HepG2 (cell line): ENCODE results near the gene DRC7. TPM values are rescaled to one million over a fixed set of nuclear protein-coding genes. Genes with fewer than 3 reads are reported as not detected.

Experiments
- ATAC-seq: fragments of 200-7000 bp; cut with Tn5 transposase; 3 replicates; pipeline ENCODE4 v1.9.1; 2020; ENCODE audit warnings: mild to moderate bottlenecking, moderate library complexity
- BruUV-seq: library from RNA; stranded (reverse); fragments of 400-500 nt; replicated peaks from 2 replicates; lab custom pipeline; 2021; lab: Mats Ljungman, UMichigan
- CTCF ChIA-PET: fragments of 300-600 bp; formaldehyde crosslinking; extraction: SDS; loops from one replicate; lab custom pipeline; 2021; ENCODE audit warnings: low total read pairs, inconsistent platforms, low intra/inter-chr PET ratio; lab: Yijun Ruan, JAX
- POLR2A ChIA-PET: fragments of 350-600 bp; sonication (Branson Sonifier 250); formaldehyde crosslinking; loops from one replicate; lab custom pipeline; 2020; ENCODE audit warnings: antibody characterized with exemption, inconsistent platforms; lab: Yijun Ruan, JAX
- DNase-seq: peaks from one replicate; pipeline ENCODE4 v3.0.0-alpha.2; 2015; ENCODE audit warnings: low spot score
- FAIRE-seq: peaks from 3 replicates; lab custom pipeline; 2011; peaks lifted over from hg19 to GRCh38; lab: Jason Lieb, UNC
- H2AFZ ChIP-seq: one replicate; pipeline ENCODE4 v1.6.1; 2011; ENCODE audit warnings: low read length, inconsistent platforms
- H3K27ac ChIP-seq: fragments of 300-600 bp; 3 replicates; pipeline ENCODE4 v1.8.0; 2011; ENCODE audit warnings: mixed run types, mild to moderate bottlenecking, mixed read lengths, low read length, inconsistent platforms; ENCODE audit not compliant: insufficient read depth; ENCODE audit errors: extremely low read length
- H3K27me3 ChIP-seq, 2 experiments: fragments of 200-600 bp in 1 of 2; 2 replicates in 1 of 2; 3 replicates in 1 of 2; pipeline versions ENCODE4 v1.6.0 to v1.8.0; 2011; ENCODE audit warnings: low read length in 2 of 2, mild to moderate bottlenecking in 2 of 2, moderate library complexity in 2 of 2, inconsistent platforms in 1 of 2; ENCODE audit not compliant: insufficient read depth in 2 of 2, control insufficient read depth in 1 of 2
- H3K36me3 ChIP-seq, 2 experiments: fragments of 200-600 bp in 1 of 2; replicated peaks in 1 of 2; 2 replicates in 1 of 2; 3 replicates in 1 of 2; pipeline versions ENCODE4 v1.5.1 to v1.8.0; 2011; ENCODE audit warnings: low read length in 2 of 2, inconsistent platforms in 1 of 2; ENCODE audit not compliant: insufficient read depth in 2 of 2, control insufficient read depth in 1 of 2
- H3K4me1 ChIP-seq: 2 replicates; pipeline ENCODE4 v1.5.1; 2012; ENCODE audit warnings: low read length, inconsistent platforms; ENCODE audit not compliant: insufficient read depth
- H3K4me2 ChIP-seq: 2 replicates; pipeline ENCODE4 v1.6.0; 2011; ENCODE audit warnings: low read depth, low read length, inconsistent platforms
- H3K4me3 ChIP-seq, 3 experiments: fragments of 200-600 bp in 1 of 3; sonication (generic), shearing (Covaris generic) in 1 of 3; replicated peaks in 1 of 3; 2 replicates each; pipeline ENCODE4 v1.5.1; 2011 to 2016; ENCODE audit warnings: low read length in 3 of 3, inconsistent platforms in 2 of 3, low read depth in 2 of 3, mild to moderate bottlenecking in 2 of 3, control low read depth in 1 of 3, mixed read lengths in 1 of 3; ENCODE audit not compliant: insufficient read depth in 1 of 3
- H3K79me2 ChIP-seq: one replicate; pipeline ENCODE4 v1.6.1; 2011; ENCODE audit warnings: low read length, inconsistent platforms; ENCODE audit not compliant: insufficient read depth
- H3K9ac ChIP-seq: 2 replicates; pipeline ENCODE4 v1.6.0; 2011; ENCODE audit warnings: mild to moderate bottlenecking, low read depth, low read length, inconsistent platforms; ENCODE audit not compliant: insufficient read depth
- H3K9me3 ChIP-seq: 2 replicates; pipeline ENCODE4 v1.5.1; 2012; ENCODE audit warnings: mild to moderate bottlenecking, low read length
- H4K20me1 ChIP-seq: 2 replicates; pipeline ENCODE4 v1.6.0; 2011; ENCODE audit warnings: inconsistent platforms, mild to moderate bottlenecking, low read length, moderate library complexity; ENCODE audit not compliant: insufficient read depth
- CBX5 ChIP-seq: sonication (generic); formaldehyde crosslinking; IDR thresholded peaks from 2 replicates; pipeline ENCODE4 v1.4.0; 2020; ENCODE audit warnings: missing genetic modification reagents, borderline replicate concordance
- HOXA3 ChIP-seq: sonication (generic); formaldehyde crosslinking; IDR thresholded peaks from 2 replicates; pipeline ENCODE4 v1.5.0; 2020; ENCODE audit warnings: missing genetic modification reagents
- NR1H2 ChIP-seq: sonication (generic); formaldehyde crosslinking; IDR thresholded peaks from 2 replicates; pipeline ENCODE4 v1.8.1; 2022; ENCODE audit warnings: low read depth, missing genetic modification reagents, borderline replicate concordance
- PAWR ChIP-seq: sonication (generic); formaldehyde crosslinking; IDR thresholded peaks from 2 replicates; pipeline ENCODE4 v1.4.0; 2020; ENCODE audit warnings: missing genetic modification reagents, mild to moderate bottlenecking, borderline replicate concordance
- SMYD3 ChIP-seq: sonication (generic); formaldehyde crosslinking; IDR thresholded peaks from 2 replicates; pipeline ENCODE4 v1.8.1; 2023; ENCODE audit warnings: mild to moderate bottlenecking, missing genetic modification reagents
- SP140L ChIP-seq: sonication (generic); formaldehyde crosslinking; IDR thresholded peaks from 2 replicates; pipeline ENCODE4 v1.4.0; 2020; ENCODE audit warnings: missing genetic modification reagents, borderline replicate concordance
- TGIF2 ChIP-seq: IDR thresholded peaks from 2 replicates; pipeline ENCODE4 v1.6.1; 2016; ENCODE audit warnings: control low read depth, missing compliant biosample characterization
- ZMAT3 ChIP-seq: sonication (generic); formaldehyde crosslinking; conservative IDR thresholded peaks from 2 replicates; pipeline ENCODE4 v1.7.0; 2021; ENCODE audit warnings: missing genetic modification reagents
- ZNF253 ChIP-seq: sonication (generic); formaldehyde crosslinking; IDR thresholded peaks from 2 replicates; pipeline ENCODE4 v1.8.0; 2022; ENCODE audit warnings: mild to moderate bottlenecking, missing genetic modification reagents, borderline replicate concordance
- ZNF333 ChIP-seq: sonication (generic); formaldehyde crosslinking; IDR thresholded peaks from 2 replicates; pipeline ENCODE4 v1.4.0; 2020; ENCODE audit warnings: mild to moderate bottlenecking, missing genetic modification reagents, borderline replicate concordance
- ZNF703 ChIP-seq: sonication (generic); formaldehyde crosslinking; IDR thresholded peaks from 2 replicates; pipeline ENCODE4 v1.5.1; 2020; ENCODE audit warnings: missing genetic modification reagents, mild to moderate bottlenecking, moderate library complexity, borderline replicate concordance
- WGBS: methylation state at CpG from one replicate; pipeline ENCODE4 v1.1.6; 2017; ENCODE audit warnings: low lambda C conversion rate; 5-methylcytosine and 5-hydroxymethylcytosine counted together
- in situ Hi-C: cut with HindIII; loops from 2 replicates; pipeline ENCODE4 v1.10.0; 2017; ENCODE audit warnings: low pct_unique_long_range_greater_than_20kb; ENCODE audit not compliant: extremely low pct_ligation_motif_present
- intact Hi-C: fragments of 100-400 bp; cut with micrococcal nuclease; formaldehyde crosslinking; loops from one replicate; pipeline ENCODE4 v1.10.0; 2022; ENCODE audit not compliant: unreplicated experiment
- polyA plus RNA-seq, 8 experiments: library from polyadenylated mRNA; depleted of rRNA in 3 of 8; stranded (reverse) in 7 of 8; unstranded in 1 of 8; fragments of >200 nt; fragmentation: Illumina TruSeq in 4 of 8; extraction: Trizol in 4 of 8; gene quantifications; 2 replicates each; pipeline versions ENCODE4 v1.2.1 to v1.2.3, GENCODE V29; 2011 to 2016; ENCODE audit warnings: low read depth in 4 of 8, missing spikeins in 1 of 8, mixed read lengths in 1 of 8; ENCODE audit not compliant: insufficient read depth in 1 of 8
- total RNA-seq, 5 experiments: library from RNA; depleted of rRNA; stranded (reverse); fragments of >200 nt; fragmentation: Illumina TruSeq; extraction: Trizol; gene quantifications; 2 replicates each; pipeline ENCODE4 v1.2.3, GENCODE V29; 2016; ENCODE audit warnings: low read depth in 1 of 5
- TF ChIP-seq, protein P1 (sequence below): IDR thresholded peaks from 2 replicates; pipeline ENCODE4 v1.6.1; 2016; ENCODE audit warnings: mild to moderate bottlenecking
- TF ChIP-seq, protein P2 (sequence below): sonication (generic); formaldehyde crosslinking; IDR thresholded peaks from 2 replicates; pipeline ENCODE4 v1.5.1; 2020; ENCODE audit warnings: missing genetic modification reagents, mild to moderate bottlenecking, borderline replicate concordance
- TF ChIP-seq, protein P3 (sequence below): IDR thresholded peaks from 2 replicates; pipeline ENCODE4 v1.6.1; 2018; ENCODE audit warnings: missing genetic modification reagents, mild to moderate bottlenecking, missing compliant biosample characterization
- TF ChIP-seq, protein P4 (sequence below), 2 experiments: sonication (generic) in 1 of 2; formaldehyde crosslinking in 1 of 2; IDR thresholded peaks; 2 replicates each; pipeline versions ENCODE4 v1.4.0 to v1.6.1; 2016 to 2020; ENCODE audit warnings: borderline replicate concordance in 1 of 2, low read depth in 1 of 2, mild to moderate bottlenecking in 1 of 2, missing genetic modification reagents in 1 of 2

DRC7 gene
- total and polyA plus RNA-seq, 2 of the 13 experiments (the other 11 are each of a cell fraction or from before 2014, with no cell fraction given) = 2.7 to 3.4 TPM

DNA sequence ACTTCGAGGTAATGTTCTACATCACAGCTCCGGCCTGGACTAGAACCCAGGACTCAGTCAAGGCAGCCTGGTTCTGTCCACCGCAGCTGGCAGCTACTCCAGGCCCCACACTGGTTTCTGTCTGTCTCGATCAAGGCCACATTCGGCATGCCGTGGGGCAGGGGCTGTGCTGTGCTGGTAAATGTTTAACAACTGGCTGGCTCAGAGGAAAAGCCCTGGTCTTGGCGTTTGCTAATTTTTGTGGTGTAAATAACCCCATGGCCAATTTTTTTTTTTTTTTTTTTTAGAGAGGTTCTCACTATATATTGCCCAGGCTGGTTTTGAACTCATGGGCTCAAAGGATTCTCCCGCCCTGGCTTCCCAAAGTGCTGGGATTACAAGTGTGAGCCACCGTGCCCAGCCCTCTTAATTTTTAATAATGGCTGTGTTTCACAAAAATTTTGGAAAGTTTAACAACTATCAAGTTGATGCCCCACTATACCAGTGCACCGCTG lies 328 bp upstream of the DRC7 start:
- DNase-seq (peak; percentile 86), ATAC-seq (peak; percentile 95), FAIRE-seq (peak; percentile 96)
- peak overlapping the region; percentile 30 to 54 (median 42) for H3K4me3 ChIP-seq
- peaks cover 81% of the 10 kb centered on the region for H3K4me1 ChIP-seq
- BruUV-seq = no TSS peak
- H4K20me1 ChIP-seq = no peaks in the 10 kb centered on the region
- intact Hi-C loops (loop anchor here (1.0 kb wide), 2 partner anchors 27 to 45 kb away; no protein-coding TSS in a partner anchor), in situ Hi-C loops (no loop called here)
- H3K9ac ChIP-seq = peak overlapping the region; percentile 28; the same call in 1 of the 2 replicates
- peak overlapping the region; percentile 81 for H3K4me2 ChIP-seq
- no peaks in the 10 kb centered on the region for H3K27me3 ChIP-seq
- H2AFZ ChIP-seq = no peak overlapping the region
- WGBS = 0% methylated on average over 10 of the region's 10 CpGs
- H3K9me3 ChIP-seq = no peaks in the 10 kb centered on the region
- no peaks in the 10 kb centered on the region for H3K36me3 ChIP-seq
- H3K79me2 ChIP-seq = no peaks in the 10 kb centered on the region
- H3K27ac ChIP-seq = peak overlapping the region; percentile 59
- ChIA-PET CTCF (interaction anchor here (0.5 to 1.5 kb wide), 4 partner anchors 14 to 26 kb away, joined by 3 read pairs; partner anchors contain the start of gene ADGRG3), POLR2A (interaction anchor here (0.5 to 3.6 kb wide), 9 partner anchors 9 to 399 kb away, joined by 3 to 42 read pairs (median 4); partner anchors contain the start of genes ADGRG3 and KATNB1)
- TF ChIP-seq HOXA3 (CRISPR knock-in tag) = peak; percentile 66
- no peak for TF ChIP-seq ZNF703 (CRISPR knock-in tag)
- no peak for TF ChIP-seq SP140L (CRISPR knock-in tag)
- no peak for TF ChIP-seq ZNF253
- TF ChIP-seq ZMAT3 (CRISPR knock-in tag) = 0 out of 2 replicates have a peak, but pooled peaks have one; percentile 33
- TF ChIP-seq, protein P1, sequence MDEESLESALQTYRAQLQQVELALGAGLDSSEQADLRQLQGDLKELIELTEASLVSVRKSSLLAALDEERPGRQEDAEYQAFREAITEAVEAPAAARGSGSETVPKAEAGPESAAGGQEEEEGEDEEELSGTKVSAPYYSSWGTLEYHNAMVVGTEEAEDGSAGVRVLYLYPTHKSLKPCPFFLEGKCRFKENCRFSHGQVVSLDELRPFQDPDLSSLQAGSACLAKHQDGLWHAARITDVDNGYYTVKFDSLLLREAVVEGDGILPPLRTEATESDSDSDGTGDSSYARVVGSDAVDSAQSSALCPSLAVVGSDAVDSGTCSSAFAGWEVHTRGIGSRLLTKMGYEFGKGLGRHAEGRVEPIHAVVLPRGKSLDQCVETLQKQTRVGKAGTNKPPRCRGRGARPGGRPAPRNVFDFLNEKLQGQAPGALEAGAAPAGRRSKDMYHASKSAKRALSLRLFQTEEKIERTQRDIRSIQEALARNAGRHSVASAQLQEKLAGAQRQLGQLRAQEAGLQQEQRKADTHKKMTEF (CRISPR knock-in tag) = peak; percentile 52; the same call in 1 of the 2 replicates
- TF ChIP-seq CBX5 (CRISPR knock-in tag) = 0 out of 2 replicates have a peak, but pooled peaks have one; percentile 18
- TF ChIP-seq, protein P2, sequence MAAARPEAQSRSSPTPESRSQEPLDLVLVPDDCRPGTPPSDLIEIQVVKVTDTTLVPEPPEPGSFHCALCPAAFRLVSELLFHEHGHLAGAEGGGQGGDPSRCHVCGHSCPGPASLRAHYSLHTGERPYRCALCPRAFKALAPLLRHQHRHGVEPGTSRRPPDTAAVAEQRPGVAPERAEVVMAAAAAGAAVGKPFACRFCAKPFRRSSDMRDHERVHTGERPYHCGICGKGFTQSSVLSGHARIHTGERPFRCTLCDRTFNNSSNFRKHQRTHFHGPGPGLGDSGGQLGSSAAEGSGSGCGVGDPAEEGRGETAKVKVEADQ = no peak
- TF ChIP-seq, protein P3, sequence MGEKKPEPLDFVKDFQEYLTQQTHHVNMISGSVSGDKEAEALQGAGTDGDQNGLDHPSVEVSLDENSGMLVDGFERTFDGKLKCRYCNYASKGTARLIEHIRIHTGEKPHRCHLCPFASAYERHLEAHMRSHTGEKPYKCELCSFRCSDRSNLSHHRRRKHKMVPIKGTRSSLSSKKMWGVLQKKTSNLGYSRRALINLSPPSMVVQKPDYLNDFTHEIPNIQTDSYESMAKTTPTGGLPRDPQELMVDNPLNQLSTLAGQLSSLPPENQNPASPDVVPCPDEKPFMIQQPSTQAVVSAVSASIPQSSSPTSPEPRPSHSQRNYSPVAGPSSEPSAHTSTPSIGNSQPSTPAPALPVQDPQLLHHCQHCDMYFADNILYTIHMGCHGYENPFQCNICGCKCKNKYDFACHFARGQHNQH (CRISPR knock-in tag) = 0 out of 2 replicates have a peak, but pooled peaks have one; percentile 38
- no peak for TF ChIP-seq PAWR (CRISPR knock-in tag)
- no peak for TF ChIP-seq SMYD3 (CRISPR knock-in tag)
- TF ChIP-seq, protein P4, sequence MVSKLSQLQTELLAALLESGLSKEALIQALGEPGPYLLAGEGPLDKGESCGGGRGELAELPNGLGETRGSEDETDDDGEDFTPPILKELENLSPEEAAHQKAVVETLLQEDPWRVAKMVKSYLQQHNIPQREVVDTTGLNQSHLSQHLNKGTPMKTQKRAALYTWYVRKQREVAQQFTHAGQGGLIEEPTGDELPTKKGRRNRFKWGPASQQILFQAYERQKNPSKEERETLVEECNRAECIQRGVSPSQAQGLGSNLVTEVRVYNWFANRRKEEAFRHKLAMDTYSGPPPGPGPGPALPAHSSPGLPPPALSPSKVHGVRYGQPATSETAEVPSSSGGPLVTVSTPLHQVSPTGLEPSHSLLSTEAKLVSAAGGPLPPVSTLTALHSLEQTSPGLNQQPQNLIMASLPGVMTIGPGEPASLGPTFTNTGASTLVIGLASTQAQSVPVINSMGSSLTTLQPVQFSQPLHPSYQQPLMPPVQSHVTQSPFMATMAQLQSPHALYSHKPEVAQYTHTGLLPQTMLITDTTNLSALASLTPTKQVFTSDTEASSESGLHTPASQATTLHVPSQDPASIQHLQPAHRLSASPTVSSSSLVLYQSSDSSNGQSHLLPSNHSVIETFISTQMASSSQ (IDR thresholded peaks at IDR 0.05; ENCODE audit: low read depth) = peak; percentile 95
- TF ChIP-seq, protein P4 (CRISPR knock-in tag; IDR thresholded peaks at IDR 0.05; ENCODE audit: borderline replicate concordance) = peak; percentile 97
- peak; percentile 67; the same call in 1 of the 2 replicates for TF ChIP-seq ZNF333
- TF ChIP-seq NR1H2 (CRISPR knock-in tag) = no peak
- TF ChIP-seq TGIF2 (CRISPR knock-in tag) = 0 out of 2 replicates have a peak, but pooled peaks have one; percentile 52
